Neural cell (in vitro differentiated cells): ENCODE results near the gene ZNF467.

Experiments used
- EP300 ChIP-seq: fragments of 450-650 bp; conservative IDR thresholded peaks from 2 replicates; pipeline ENCODE4 v1.6.1; 2014; ENCODE audit warnings: antibody characterized with exemption, mild to moderate bottlenecking, moderate library complexity; ENCODE audit not compliant: poor library complexity, severe bottlenecking
- EZH2 ChIP-seq: fragments of 200-600, 300-800 bp; shearing (Covaris generic), sonication (generic); IDR thresholded peaks from 2 replicates; pipeline ENCODE4 v1.6.1; 2014; ENCODE audit warnings: antibody characterized with exemption, low read length, borderline replicate concordance, mild to moderate bottlenecking; ENCODE audit not compliant: insufficient read depth, poor library complexity, severe bottlenecking
- MXI1 ChIP-seq: fragments of 450-650 bp; conservative IDR thresholded peaks from 2 replicates; pipeline ENCODE4 v1.6.1; 2014; ENCODE audit warnings: antibody characterized with exemption, mild to moderate bottlenecking; ENCODE audit not compliant: poor library complexity, severe bottlenecking
- POLR2AphosphoS5 ChIP-seq: IDR thresholded peaks from 2 replicates; pipeline ENCODE4 v1.6.1; 2012
- RAD21 ChIP-seq: fragments of 450-650 bp; conservative IDR thresholded peaks from 2 replicates; pipeline ENCODE4 v1.6.1; 2014; ENCODE audit warnings: antibody characterized with exemption, mild to moderate bottlenecking, moderate library complexity
- TAF1 ChIP-seq: IDR thresholded peaks from 2 replicates; pipeline ENCODE4 v1.6.1; 2012; ENCODE audit warnings: low read depth
- TF ChIP-seq, protein P1 (sequence below): IDR thresholded peaks from 2 replicates; pipeline ENCODE4 v1.6.1; 2012; ENCODE audit warnings: borderline replicate concordance
- TF ChIP-seq, protein P2 (sequence below): fragments of 450-650 bp; IDR thresholded peaks from 2 replicates; pipeline ENCODE4 v1.5.1; 2014; ENCODE audit warnings: antibody characterized with exemption, mild to moderate bottlenecking, moderate library complexity; ENCODE audit not compliant: poor library complexity, severe bottlenecking

DNA sequence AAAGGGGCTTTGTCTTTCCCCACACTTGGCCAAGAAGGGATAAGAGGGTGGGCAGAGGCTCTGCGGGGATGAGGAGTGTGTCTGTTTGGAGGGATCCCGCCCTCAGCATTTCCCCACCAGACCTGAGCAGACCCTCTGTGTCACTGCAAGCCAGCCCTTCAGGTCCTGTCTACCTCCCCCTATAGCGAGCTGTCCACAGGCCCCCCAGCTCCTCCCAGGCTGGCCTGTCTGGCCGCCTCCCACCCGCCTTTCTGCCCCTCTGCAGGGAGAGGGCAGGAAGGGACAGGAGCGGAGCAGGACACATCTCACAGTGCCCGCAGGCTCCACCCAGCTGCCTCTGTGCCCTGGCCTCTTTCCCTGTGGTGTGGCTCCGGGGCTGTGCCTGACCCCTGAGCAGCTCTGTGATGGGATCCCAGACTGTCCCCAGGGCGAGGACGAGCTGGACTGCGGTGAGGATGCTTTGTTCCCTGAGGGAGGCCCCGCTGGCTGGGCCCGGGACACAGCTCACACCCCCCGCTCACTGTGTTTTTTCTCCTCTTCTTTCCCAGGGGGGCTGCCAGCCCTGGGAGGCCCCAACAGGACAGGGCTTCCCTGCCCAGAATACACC lies 17.5 kb upstream of the ZNF467 start:
- TF ChIP-seq, protein P1, sequence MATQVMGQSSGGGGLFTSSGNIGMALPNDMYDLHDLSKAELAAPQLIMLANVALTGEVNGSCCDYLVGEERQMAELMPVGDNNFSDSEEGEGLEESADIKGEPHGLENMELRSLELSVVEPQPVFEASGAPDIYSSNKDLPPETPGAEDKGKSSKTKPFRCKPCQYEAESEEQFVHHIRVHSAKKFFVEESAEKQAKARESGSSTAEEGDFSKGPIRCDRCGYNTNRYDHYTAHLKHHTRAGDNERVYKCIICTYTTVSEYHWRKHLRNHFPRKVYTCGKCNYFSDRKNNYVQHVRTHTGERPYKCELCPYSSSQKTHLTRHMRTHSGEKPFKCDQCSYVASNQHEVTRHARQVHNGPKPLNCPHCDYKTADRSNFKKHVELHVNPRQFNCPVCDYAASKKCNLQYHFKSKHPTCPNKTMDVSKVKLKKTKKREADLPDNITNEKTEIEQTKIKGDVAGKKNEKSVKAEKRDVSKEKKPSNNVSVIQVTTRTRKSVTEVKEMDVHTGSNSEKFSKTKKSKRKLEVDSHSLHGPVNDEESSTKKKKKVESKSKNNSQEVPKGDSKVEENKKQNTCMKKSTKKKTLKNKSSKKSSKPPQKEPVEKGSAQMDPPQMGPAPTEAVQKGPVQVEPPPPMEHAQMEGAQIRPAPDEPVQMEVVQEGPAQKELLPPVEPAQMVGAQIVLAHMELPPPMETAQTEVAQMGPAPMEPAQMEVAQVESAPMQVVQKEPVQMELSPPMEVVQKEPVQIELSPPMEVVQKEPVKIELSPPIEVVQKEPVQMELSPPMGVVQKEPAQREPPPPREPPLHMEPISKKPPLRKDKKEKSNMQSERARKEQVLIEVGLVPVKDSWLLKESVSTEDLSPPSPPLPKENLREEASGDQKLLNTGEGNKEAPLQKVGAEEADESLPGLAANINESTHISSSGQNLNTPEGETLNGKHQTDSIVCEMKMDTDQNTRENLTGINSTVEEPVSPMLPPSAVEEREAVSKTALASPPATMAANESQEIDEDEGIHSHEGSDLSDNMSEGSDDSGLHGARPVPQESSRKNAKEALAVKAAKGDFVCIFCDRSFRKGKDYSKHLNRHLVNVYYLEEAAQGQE, result no peak
- TF ChIP-seq POLR2AphosphoS5, result no peak
- no peak for TF ChIP-seq EZH2
- TF ChIP-seq EP300, result no peak
- TF ChIP-seq, protein P2, sequence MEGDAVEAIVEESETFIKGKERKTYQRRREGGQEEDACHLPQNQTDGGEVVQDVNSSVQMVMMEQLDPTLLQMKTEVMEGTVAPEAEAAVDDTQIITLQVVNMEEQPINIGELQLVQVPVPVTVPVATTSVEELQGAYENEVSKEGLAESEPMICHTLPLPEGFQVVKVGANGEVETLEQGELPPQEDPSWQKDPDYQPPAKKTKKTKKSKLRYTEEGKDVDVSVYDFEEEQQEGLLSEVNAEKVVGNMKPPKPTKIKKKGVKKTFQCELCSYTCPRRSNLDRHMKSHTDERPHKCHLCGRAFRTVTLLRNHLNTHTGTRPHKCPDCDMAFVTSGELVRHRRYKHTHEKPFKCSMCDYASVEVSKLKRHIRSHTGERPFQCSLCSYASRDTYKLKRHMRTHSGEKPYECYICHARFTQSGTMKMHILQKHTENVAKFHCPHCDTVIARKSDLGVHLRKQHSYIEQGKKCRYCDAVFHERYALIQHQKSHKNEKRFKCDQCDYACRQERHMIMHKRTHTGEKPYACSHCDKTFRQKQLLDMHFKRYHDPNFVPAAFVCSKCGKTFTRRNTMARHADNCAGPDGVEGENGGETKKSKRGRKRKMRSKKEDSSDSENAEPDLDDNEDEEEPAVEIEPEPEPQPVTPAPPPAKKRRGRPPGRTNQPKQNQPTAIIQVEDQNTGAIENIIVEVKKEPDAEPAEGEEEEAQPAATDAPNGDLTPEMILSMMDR, result no peak
- no peak for TF ChIP-seq RAD21
- no peak for TF ChIP-seq MXI1
- no peak for TF ChIP-seq TAF1
